Measurements from ENCODE around the gene PMEL. TPM values are rescaled to one million over a fixed set of nuclear protein-coding genes. Genes with fewer than 3 reads are reported as not detected.
"Not testable (repeated sequence)": the region's sequence is repeated elsewhere in the genome, so short reads cannot be mapped to it uniquely, and the experiment has no call there.

The PMEL gene
- total RNA-seq, 1 experiment from 2014 or later: 2.1 TPM

DNA sequence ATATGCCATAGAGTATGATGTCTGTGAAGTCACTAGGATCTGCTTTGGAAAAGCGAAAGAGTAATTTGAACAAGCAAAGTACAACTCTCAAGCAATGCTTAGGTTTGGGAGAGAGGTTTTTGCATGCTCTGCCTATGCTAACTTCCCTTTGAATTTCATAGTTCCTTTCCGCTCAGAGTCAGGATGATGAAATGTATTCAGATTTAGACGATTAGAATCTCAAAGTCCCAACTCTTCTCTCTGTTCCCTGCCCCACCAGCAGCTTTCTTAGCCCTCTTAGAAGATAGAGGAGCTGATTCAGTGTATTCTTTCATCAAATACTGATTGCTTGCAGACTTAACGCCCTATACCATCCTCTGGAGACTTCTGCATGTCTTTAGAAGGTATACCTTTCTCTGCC lies 19.5 kb upstream of the PMEL start:
- BruUV-seq (replicated peaks): no TSS peak
- Mint-ChIP-seq H3K27ac (ENCODE audit: unreplicated experiment) (no peak overlapping the region), H3K4me1 (ENCODE audit: low read depth, unreplicated experiment) (peaks cover 8% of the 10 kb centered on the region), H3K36me3 (ENCODE audit: insufficient read depth, unreplicated experiment) (peaks cover 65% of the 10 kb centered on the region), H3K27me3 (ENCODE audit: unreplicated experiment) (no peaks in the 10 kb centered on the region), H3K9me3 (ENCODE audit: low read depth, unreplicated experiment) (no peaks in the 10 kb centered on the region), H3K4me3 (ENCODE audit: low read depth, unreplicated experiment) (no peak overlapping the region)
- TF ChIP-seq, protein P1, sequence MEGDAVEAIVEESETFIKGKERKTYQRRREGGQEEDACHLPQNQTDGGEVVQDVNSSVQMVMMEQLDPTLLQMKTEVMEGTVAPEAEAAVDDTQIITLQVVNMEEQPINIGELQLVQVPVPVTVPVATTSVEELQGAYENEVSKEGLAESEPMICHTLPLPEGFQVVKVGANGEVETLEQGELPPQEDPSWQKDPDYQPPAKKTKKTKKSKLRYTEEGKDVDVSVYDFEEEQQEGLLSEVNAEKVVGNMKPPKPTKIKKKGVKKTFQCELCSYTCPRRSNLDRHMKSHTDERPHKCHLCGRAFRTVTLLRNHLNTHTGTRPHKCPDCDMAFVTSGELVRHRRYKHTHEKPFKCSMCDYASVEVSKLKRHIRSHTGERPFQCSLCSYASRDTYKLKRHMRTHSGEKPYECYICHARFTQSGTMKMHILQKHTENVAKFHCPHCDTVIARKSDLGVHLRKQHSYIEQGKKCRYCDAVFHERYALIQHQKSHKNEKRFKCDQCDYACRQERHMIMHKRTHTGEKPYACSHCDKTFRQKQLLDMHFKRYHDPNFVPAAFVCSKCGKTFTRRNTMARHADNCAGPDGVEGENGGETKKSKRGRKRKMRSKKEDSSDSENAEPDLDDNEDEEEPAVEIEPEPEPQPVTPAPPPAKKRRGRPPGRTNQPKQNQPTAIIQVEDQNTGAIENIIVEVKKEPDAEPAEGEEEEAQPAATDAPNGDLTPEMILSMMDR (IDR thresholded peaks at IDR 0.05; ENCODE audit: unreplicated experiment): no peak
- intact Hi-C loops (cut with micrococcal nuclease; ENCODE audit: unreplicated experiment): no loop called here
- CTCF ChIA-PET: interaction anchor here (1.2 kb wide), 1 partner anchor 11 kb away, joined by 4 read pairs; no protein-coding TSS in a partner anchor
- DNase-seq: no peak

DNA sequence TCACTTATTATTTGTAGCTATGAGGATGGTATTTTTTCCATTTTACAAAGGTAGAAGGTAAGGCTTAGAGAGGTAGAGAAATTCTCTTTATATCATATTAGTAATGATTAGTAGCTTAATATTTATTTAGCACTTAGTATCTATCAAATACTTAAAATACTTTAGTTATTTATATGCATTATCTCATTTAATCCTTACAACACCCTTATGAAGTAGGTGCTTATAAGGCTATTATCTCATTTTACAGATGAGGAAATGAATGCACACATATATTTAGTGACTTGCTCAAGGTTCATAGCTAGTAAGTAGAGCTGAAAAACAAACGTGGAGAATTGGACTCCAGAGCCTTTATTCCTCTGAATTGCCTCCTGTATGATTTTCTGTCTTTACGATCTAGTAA lies 19.0 kb upstream of the PMEL start:
- Mint-ChIP-seq H3K27ac (ENCODE audit: unreplicated experiment) (no peak overlapping the region), H3K9me3 (ENCODE audit: low read depth, unreplicated experiment) (no peaks in the 10 kb centered on the region), H3K4me1 (ENCODE audit: low read depth, unreplicated experiment) (peaks cover 8% of the 10 kb centered on the region), H3K27me3 (ENCODE audit: unreplicated experiment) (no peaks in the 10 kb centered on the region), H3K36me3 (ENCODE audit: insufficient read depth, unreplicated experiment) (peaks cover 65% of the 10 kb centered on the region), H3K4me3 (ENCODE audit: low read depth, unreplicated experiment) (no peak overlapping the region)
- TF ChIP-seq, protein P1 (IDR thresholded peaks at IDR 0.05; ENCODE audit: unreplicated experiment): no peak
- intact Hi-C loops (cut with micrococcal nuclease; ENCODE audit: unreplicated experiment): no loop called here
- DNase-seq: no peak
- BruUV-seq (replicated peaks): no TSS peak
- CTCF ChIA-PET: interaction anchor here (0.8 to 1.2 kb wide), 2 partner anchors 11 kb away, joined by 4 read pairs; partner anchors contain the start of gene RAB5B

DNA sequence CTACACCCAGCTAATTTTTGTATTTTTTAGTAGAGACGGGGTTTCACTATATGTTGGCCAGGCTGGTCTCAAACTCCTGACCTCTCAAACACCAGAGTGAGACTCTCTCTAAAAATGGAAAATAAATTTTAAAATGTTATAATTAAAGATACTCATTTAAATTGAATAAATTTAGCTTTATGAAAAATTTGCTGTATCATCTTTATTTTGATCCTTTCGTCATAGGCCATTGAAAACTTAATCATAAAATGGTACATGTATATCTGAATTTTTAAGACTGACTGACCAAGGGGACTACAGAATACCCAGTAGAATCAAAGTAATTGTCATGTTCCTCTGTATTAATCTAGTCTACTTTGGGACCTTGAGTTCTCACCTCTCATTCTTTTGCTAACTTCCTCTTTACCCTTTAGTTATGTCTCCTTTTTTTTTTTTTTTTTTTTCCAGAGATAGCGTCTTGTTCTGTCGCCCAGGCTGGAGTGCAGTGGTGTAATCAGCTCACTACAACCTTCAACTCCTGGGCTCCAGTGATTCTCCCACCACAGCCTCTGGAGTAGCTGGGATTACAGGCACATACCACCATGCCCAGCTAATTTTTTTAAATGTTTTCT lies 17.5 kb upstream of the PMEL start:
- CTCF ChIA-PET: interaction anchor here (0.7 kb wide), 2 partner anchors 10 to 32 kb away, joined by 3 to 4 read pairs; partner anchors contain the start of gene RAB5B
- intact Hi-C loops (cut with micrococcal nuclease; ENCODE audit: unreplicated experiment): no loop called here
- DNase-seq: no peak
- no peaks in the 10 kb centered on the region for H3K9me3 Mint-ChIP-seq (ENCODE audit: low read depth, unreplicated experiment)
- BruUV-seq (replicated peaks): no TSS peak
- peaks cover 19% of the 10 kb centered on the region for H3K4me1 Mint-ChIP-seq (ENCODE audit: low read depth, unreplicated experiment)
- H3K36me3 Mint-ChIP-seq (ENCODE audit: insufficient read depth, unreplicated experiment): peaks cover 53% of the 10 kb centered on the region
- no peak overlapping the region for H3K27ac Mint-ChIP-seq (ENCODE audit: unreplicated experiment)
- TF ChIP-seq, protein P1 (IDR thresholded peaks at IDR 0.05; ENCODE audit: unreplicated experiment): no peak
- H3K27me3 Mint-ChIP-seq (ENCODE audit: unreplicated experiment): no peaks in the 10 kb centered on the region
- no peak overlapping the region for H3K4me3 Mint-ChIP-seq (ENCODE audit: low read depth, unreplicated experiment)

DNA sequence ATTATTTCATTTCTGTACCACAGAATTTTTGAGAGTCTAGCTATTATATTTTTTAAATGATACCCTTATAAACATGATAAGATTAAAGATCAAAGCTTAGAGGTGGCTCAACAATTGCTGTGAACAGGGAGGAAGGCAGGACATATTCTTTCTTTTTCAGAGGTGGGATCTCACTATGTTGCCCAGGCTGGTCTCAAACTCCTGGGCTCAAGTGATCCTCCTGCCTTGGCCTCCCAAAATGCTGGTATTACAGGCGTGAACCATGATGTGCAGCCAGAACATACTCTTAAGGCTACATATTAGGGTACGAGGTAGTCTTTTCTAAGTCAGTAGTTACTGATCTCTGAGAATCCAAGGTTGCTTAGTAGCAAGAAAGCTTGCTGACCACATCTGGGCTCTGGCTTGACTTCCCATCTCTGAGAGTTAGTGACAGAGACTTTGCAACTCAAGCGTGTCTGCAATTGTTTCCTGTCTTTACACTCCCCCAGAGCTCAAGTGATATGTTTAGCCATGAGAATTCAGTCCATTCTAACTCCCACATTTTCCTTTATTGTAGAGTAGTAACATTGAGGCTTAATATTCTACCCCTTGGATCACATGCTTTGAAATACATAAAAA lies 16.6 kb upstream of the PMEL start:
- Mint-ChIP-seq H3K4me3 (ENCODE audit: low read depth, unreplicated experiment) (no peak overlapping the region), H3K27ac (ENCODE audit: unreplicated experiment) (no peak overlapping the region), H3K9me3 (ENCODE audit: low read depth, unreplicated experiment) (no peaks in the 10 kb centered on the region), H3K36me3 (ENCODE audit: insufficient read depth, unreplicated experiment) (peaks cover 50% of the 10 kb centered on the region), H3K4me1 (ENCODE audit: low read depth, unreplicated experiment) (peaks cover 21% of the 10 kb centered on the region), H3K27me3 (ENCODE audit: unreplicated experiment) (no peaks in the 10 kb centered on the region)
- TF ChIP-seq, protein P1 (IDR thresholded peaks at IDR 0.05; ENCODE audit: unreplicated experiment): no peak
- BruUV-seq (replicated peaks): no TSS peak
- CTCF ChIA-PET: interaction anchor here (0.6 to 1.1 kb wide), 3 partner anchors 83 to 244 kb away, joined by 3 to 5 read pairs (median 5); no protein-coding TSS in a partner anchor
- intact Hi-C loops (cut with micrococcal nuclease; ENCODE audit: unreplicated experiment): no loop called here
- DNase-seq: no peak

DNA sequence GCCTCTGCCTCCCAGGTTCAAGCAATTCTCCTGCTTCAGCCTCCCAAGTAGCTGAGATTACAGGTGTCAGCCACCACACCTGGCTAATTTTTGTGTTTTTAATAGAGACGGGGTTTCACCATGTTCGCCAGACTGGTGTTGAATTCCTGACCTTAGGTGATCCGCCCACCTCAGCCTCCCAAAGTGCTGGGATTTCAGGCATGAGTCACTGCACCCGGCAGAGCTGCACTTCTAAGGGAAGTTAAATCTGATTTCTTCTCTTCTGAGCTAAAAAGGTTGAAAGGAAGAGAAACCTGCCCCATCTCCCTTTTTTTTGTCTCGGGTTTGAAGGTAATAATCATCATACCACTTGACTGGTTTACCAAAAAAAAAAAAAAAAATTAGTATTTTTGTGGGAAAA lies 16.0 kb upstream of the PMEL start:
- H3K27me3 Mint-ChIP-seq (ENCODE audit: unreplicated experiment); H3K9me3 Mint-ChIP-seq (ENCODE audit: low read depth, unreplicated experiment); BruUV-seq (replicated peaks); H3K4me3 Mint-ChIP-seq (ENCODE audit: low read depth, unreplicated experiment); H3K27ac Mint-ChIP-seq (ENCODE audit: unreplicated experiment); intact Hi-C loops (cut with micrococcal nuclease; ENCODE audit: unreplicated experiment): not testable (repeated sequence)
- Mint-ChIP-seq H3K4me1 (ENCODE audit: low read depth, unreplicated experiment) (peaks cover 22% of the 10 kb centered on the region), H3K36me3 (ENCODE audit: insufficient read depth, unreplicated experiment) (peaks cover 44% of the 10 kb centered on the region)
- CTCF ChIA-PET: interaction anchor here (0.6 to 1.3 kb wide), 4 partner anchors 14 to 243 kb away, joined by 3 to 5 read pairs (median 4); no protein-coding TSS in a partner anchor
- DNase-seq: peak; percentile 38
